GM10266 (cell line): Measurements from ENCODE around the gene CA10.

Experiments used
- DNase-seq: peaks from one replicate; pipeline ENCODE4 v3.0.0; 2012; ENCODE audit errors: extremely low spot score
- TF ChIP-seq, protein P1 (sequence below): IDR thresholded peaks from 2 replicates; pipeline ENCODE4 v1.5.1; 2012; ENCODE audit warnings: mild to moderate bottlenecking, low read depth; ENCODE audit not compliant: control insufficient read depth, insufficient read depth; ENCODE audit errors: missing control alignments

CA10 gene

DNA sequence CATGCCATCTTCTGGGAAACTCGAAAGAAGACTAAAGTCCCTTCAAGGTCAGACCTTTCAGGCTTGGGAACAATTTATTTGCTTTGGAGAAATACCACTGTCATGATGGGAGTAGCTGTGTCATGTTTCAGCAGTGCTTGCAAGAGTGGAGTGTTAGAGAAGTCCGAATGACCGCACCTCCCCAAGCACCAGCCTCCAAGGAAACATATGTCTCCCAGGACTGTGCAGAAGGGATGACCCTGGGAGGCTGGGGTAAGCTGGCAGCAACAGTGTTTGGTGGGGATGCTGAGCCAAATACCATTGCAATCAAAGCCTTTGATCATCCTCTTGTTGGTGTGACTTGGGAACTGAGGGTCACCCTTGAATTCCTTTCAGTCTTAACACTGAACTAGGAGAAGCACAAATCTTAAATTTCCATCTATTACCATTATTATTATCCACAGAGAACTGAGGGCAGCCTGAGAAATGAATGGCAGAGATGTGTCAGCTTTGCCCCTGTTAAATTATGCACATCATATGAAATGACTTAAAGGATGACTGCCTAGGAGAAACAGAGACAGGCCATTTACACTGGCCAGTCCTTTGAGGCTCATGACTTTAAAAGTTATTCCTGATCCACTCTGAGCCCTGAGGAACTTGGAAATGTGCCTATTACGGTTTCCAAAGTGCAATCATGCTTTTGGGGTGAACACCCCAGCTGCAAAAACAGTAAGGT, 244.9 kb downstream of the CA10 start:
- TF ChIP-seq, protein P1, sequence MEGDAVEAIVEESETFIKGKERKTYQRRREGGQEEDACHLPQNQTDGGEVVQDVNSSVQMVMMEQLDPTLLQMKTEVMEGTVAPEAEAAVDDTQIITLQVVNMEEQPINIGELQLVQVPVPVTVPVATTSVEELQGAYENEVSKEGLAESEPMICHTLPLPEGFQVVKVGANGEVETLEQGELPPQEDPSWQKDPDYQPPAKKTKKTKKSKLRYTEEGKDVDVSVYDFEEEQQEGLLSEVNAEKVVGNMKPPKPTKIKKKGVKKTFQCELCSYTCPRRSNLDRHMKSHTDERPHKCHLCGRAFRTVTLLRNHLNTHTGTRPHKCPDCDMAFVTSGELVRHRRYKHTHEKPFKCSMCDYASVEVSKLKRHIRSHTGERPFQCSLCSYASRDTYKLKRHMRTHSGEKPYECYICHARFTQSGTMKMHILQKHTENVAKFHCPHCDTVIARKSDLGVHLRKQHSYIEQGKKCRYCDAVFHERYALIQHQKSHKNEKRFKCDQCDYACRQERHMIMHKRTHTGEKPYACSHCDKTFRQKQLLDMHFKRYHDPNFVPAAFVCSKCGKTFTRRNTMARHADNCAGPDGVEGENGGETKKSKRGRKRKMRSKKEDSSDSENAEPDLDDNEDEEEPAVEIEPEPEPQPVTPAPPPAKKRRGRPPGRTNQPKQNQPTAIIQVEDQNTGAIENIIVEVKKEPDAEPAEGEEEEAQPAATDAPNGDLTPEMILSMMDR: no peak
- no peak for DNase-seq

DNA sequence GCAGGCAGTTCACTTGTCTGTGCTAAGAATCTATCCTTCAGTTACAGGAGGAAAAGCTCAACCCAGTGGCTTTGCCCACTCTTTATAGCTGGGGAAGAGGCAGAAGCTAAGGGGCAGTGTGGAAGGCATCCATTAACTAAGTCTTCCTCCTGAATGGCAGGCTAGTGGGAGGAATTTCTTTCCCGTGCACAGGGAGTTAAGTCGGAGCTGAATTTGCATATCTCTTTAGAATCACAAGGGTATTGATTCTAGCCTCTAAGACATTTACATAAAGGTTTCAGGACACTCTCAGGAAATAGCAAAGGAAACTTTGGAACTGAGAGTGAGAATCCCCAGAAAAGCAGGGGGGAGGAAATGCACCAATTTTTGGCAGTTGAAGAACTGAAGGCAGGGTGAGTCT, 245.6 kb downstream of the CA10 start:
- TF ChIP-seq, protein P1: no peak
- no peak for DNase-seq

DNA sequence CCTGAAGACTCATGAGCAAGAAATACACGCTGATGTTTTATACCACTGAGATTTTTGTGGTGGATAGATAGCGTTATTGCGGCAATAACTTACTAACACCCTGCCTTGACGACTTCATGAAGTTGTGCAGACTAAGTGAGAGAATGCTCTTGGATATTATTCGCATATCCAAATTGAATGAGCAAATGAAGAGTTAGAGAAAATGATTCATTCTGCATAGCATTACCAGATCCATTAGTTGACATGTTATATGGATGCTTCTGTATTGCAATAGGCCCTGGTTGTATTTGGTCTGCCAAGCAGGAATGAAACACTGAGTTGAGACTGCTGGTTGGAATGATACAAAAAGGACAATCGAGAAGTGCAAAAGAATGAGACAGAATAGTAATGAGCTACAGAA, 247.3 kb downstream of the CA10 start:
- DNase-seq: no peak
- TF ChIP-seq, protein P1: no peak

DNA sequence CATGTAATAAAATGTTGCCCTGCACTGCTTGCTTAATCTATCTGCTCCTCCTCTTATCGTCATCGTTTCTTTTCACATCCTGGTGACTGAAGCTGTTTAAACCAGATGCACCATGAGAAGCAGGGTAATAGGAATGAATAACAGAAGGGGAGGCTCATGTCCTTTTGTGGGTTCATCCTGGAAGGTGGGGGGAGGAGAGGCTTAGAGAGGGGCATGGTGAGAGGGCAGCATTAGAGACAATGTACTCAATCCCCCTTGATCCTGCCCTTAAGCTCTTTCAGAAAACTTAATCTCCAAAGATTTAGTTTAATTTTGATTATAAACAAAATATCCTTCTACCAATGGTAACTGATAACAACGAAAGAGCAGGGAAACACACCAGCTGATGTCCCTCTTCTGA, 248.5 kb downstream of the CA10 start:
- no peak for DNase-seq

DNA sequence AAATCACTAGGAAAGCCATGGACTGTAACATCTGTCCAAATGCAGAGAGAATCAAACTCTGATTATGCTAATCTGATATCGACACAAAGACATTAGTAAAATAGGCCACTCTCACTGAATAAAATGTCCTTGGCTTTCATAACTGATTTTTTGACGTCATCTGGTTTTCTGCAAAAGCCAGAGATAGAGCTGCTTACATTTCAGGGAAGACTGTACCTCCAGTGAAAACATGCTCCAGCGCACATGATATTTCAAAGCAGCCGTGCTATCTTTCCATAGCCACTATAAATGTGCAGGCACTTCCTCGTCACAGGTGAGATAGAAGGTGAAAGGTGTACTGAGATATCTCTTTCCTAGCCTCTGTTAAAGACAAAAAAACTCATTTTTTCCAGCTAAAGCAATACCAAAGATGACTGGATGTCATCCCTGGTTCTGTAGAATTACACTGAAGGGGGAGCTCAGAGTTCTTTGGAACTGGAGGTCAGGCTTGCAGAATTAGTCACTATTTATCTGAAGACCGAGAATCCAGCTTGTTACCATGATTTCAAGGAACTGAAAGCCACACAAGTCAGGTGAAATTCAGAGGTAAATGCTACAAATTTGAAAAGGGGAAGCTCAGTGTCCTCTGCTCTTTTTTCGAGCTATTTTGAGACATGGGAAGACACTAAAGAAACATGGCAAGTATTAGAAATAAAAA, 249.5 kb downstream of the CA10 start:
- DNase-seq: no peak
- TF ChIP-seq, protein P1: no peak

More for the DNA sequence above, 248.5 kb downstream of the CA10 start:
- TF ChIP-seq, protein P1: no peak

DNA sequence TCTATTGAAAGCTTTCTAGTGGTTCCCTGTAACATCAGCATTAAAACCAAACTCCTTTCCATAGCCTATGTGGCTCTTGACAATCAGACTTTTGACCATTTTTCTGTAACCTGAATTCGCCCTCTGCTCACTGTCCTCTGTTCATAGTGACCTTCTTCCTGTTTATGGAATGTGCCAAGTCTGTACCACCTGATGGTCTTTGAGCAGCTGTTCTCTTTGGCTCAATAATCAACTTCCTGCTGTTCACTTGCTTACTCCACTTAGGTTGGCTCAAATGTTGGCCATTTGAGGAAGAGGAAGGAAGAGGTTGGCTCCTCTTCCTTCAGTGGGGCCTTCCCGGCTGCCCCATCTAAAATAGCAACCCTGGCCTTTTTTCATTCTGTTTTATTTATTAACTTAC, 251.5 kb downstream of the CA10 start:
- TF ChIP-seq, protein P1: no peak
- DNase-seq: no peak

DNA sequence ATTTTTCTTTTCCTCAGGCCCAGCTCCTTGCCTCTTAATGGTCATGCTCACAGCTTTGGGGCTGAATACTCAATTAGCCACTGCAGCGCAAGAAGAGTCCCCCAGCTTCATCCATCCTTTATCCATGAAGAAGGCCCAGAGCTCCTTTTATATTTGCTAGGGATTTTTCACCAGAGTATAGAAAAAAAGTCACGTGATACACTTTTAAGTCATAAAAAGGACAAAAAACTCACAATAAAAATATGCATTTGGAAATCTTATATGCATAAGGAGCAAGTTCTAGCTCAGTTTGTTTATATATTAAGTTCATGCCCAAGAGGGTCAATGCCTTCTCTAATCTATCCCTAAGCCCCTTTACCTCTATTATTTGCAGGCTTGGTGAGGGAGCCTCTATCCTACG, 254.1 kb downstream of the CA10 start:
- DNase-seq: no peak
- TF ChIP-seq, protein P1: no peak
